ENCODE data around the gene RPL5.

Gene RPL5

GRCh38 chr1:92784639-92785500 is 47.0 kb upstream of the RPL5 start, which contains the start of gene EVI5 (continued):
- TF ChIP-seq ZNF843 (tag by site-specific recombination; IDR thresholded peaks at IDR 0.05) (peak; percentile 60), ZSCAN5A (tag by site-specific recombination; IDR thresholded peaks at IDR 0.05) (0 out of 2 replicates have a peak, but pooled peaks have one; percentile 44), ZNF202 (tag by site-specific recombination; IDR thresholded peaks at IDR 0.05; ENCODE audit: borderline replicate concordance) (no peak), ZBTB48 (tag by site-specific recombination; IDR thresholded peaks at IDR 0.05) (peak; percentile 88), ZNF585B (tag by site-specific recombination; IDR thresholded peaks at IDR 0.05) (no peak), ZNF561 (tag by site-specific recombination; IDR thresholded peaks at IDR 0.05; ENCODE audit: borderline replicate concordance) (peak; percentile 53; the same call in 1 of the 2 replicates), ZBTB17 (tag by site-specific recombination; IDR thresholded peaks at IDR 0.05) (peak; percentile 74), ZNF148 (tag by site-specific recombination; IDR thresholded peaks at IDR 0.05; ENCODE audit: borderline replicate concordance) (no peak), ZNF335 (tag by site-specific recombination; conservative IDR thresholded peaks at IDR 0.05) (peak; percentile 78), ZNF48 (tag by site-specific recombination; IDR thresholded peaks at IDR 0.05) (no peak), KLF16 (tag by site-specific recombination; IDR thresholded peaks at IDR 0.05) (peak; percentile 53; the same call in 1 of the 2 replicates), ZNF777 (tag by site-specific recombination; IDR thresholded peaks at IDR 0.05; ENCODE audit: borderline replicate concordance) (0 out of 2 replicates have a peak, but pooled peaks have one; percentile 26), ZNF596 (tag by site-specific recombination; IDR thresholded peaks at IDR 0.05) (0 out of 2 replicates have a peak, but pooled peaks have one; percentile 20), KLF17 (tag by site-specific recombination; IDR thresholded peaks at IDR 0.05) (peak; percentile 40; the same call in 1 of the 2 replicates), ZNF23 (tag by site-specific recombination; IDR thresholded peaks at IDR 0.05; ENCODE audit: borderline replicate concordance) (no peak), KLF9 (tag by site-specific recombination; IDR thresholded peaks at IDR 0.05; ENCODE audit: low read depth) (peak; percentile 93), GLIS1 (tag by site-specific recombination; IDR thresholded peaks at IDR 0.05) (peak; percentile 11; the same call in 1 of the 2 replicates), ELK4 (IDR thresholded peaks at IDR 0.05; ENCODE audit: borderline replicate concordance, low read depth, low read length) (no peak), HIC1 (tag by site-specific recombination; IDR thresholded peaks at IDR 0.05) (0 out of 2 replicates have a peak, but pooled peaks have one; percentile 50), ZNF785 (tag by site-specific recombination; IDR thresholded peaks at IDR 0.05) (0 out of 2 replicates have a peak, but pooled peaks have one; percentile 47), ZNF324 (tag by site-specific recombination; IDR thresholded peaks at IDR 0.05) (peak; percentile 42; the same call in 1 of the 2 replicates), ZBTB6 (tag by site-specific recombination; IDR thresholded peaks at IDR 0.05) (peak; percentile 36; the same call in 1 of the 2 replicates), ZXDB (tag by site-specific recombination; IDR thresholded peaks at IDR 0.05) (peak; percentile 86), ZBTB26 (tag by site-specific recombination; optimal IDR thresholded peaks at IDR 0.05) (peak; percentile 75), GLIS2 (tag by site-specific recombination; IDR thresholded peaks at IDR 0.05) (0 out of 2 replicates have a peak, but pooled peaks have one; percentile 25)
